Measurements from ENCODE around the gene ACRV1.

- TF ChIP-seq CTCF (conservative IDR thresholded peaks at IDR 0.05 in 1 of 2, IDR thresholded peaks at IDR 0.05 in 1 of 2; ENCODE audit: low read depth in 1 of 2, low read length in 2 of 2) (peak in 1 of 2 donors; percentile 21), EZH2 (IDR thresholded peaks at IDR 0.05; ENCODE audit: low read length, missing control alignments) (no peak)
These were observed 43.5 kb upstream of the ACRV1 start for GRCh38 chr11:125724125-125724524.
